ENCODE results near the gene CSRP2.

The CSRP2 gene

DNA sequence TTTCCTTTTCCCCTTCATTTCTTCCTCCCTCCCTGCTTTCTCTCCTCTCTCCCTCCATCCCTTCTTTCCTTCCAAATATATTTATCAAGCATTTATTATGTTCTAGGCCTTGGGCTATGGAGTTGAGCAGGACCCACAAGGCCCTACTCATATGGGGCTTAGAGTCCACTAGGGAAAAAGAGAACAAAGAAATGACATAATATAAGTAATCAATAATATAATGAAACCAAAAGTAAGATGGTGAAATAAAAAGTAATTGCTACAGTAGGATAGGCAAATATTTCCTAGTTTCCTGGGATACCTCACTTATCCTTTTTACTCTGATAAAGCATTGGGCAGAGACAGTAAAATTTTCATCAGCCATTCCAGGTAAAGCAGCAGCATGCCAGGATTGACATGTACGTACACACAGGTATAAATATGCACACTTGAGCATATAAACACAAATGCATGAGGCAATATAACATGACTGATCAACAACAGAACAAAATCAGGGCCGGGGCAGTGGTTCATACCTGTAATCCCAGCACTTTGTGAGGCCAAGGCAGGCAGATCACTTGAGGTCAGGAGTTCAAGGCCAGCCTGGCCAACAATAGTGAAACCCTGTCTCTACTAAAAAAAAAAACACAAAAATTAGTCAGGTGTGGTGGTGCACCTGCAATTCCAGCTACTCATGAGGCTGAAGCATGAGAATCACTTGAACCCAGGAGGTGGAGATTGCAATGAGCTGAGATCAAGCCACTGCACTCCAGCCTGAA lies 35.5 kb upstream of the CSRP2 start:
- H3K9ac ChIP-seq (ENCODE audit: low read length), result no peak overlapping the region
- H3K4me1 ChIP-seq (ENCODE audit: control insufficient read depth, low read depth, low read length), result peaks cover 9% of the 10 kb centered on the region
- H3K9me3 ChIP-seq (ENCODE audit: control insufficient read depth, low read depth, low read length), result no peaks in the 10 kb centered on the region
- H3K4me3 ChIP-seq (ENCODE audit: low read length), result no peak overlapping the region
- H3K27me3 ChIP-seq (ENCODE audit: control insufficient read depth, insufficient read depth, low read length), result no peaks in the 10 kb centered on the region
- no peaks in the 10 kb centered on the region for H3K36me3 ChIP-seq (ENCODE audit: control insufficient read depth, low read depth, low read length)
- H3K27ac ChIP-seq (ENCODE audit: low read length), result no peak overlapping the region

DNA sequence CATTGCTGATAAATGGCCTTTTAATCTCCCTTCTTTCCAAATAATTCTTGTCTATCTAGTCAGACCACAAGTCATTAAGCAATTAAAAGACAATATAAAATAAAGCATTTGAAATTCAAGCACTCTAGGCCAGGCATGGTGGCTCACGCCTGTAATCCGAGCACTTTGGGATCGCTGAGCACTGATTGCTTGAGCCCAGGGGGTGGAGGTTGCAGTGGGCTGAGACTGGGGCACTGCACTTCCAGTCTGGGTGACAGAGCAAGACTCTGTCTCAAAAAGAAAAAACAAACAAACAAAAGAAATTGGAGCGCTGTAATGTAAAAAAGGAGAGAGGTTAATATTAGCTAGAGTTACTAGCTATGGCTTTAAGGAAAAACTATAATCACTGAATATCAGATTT lies 30.5 kb upstream of the CSRP2 start:
- no peaks in the 10 kb centered on the region for H3K27me3 ChIP-seq (ENCODE audit: control insufficient read depth, insufficient read depth, low read length)
- H3K27ac ChIP-seq (ENCODE audit: low read length), result no peak overlapping the region
- no peak overlapping the region for H3K9ac ChIP-seq (ENCODE audit: low read length)
- no peaks in the 10 kb centered on the region for H3K9me3 ChIP-seq (ENCODE audit: control insufficient read depth, low read depth, low read length)
- H3K36me3 ChIP-seq (ENCODE audit: control insufficient read depth, low read depth, low read length), result no peaks in the 10 kb centered on the region
- H3K4me1 ChIP-seq (ENCODE audit: control insufficient read depth, low read depth, low read length), result peaks cover 42% of the 10 kb centered on the region
- H3K4me3 ChIP-seq (ENCODE audit: low read length), result no peak overlapping the region

DNA sequence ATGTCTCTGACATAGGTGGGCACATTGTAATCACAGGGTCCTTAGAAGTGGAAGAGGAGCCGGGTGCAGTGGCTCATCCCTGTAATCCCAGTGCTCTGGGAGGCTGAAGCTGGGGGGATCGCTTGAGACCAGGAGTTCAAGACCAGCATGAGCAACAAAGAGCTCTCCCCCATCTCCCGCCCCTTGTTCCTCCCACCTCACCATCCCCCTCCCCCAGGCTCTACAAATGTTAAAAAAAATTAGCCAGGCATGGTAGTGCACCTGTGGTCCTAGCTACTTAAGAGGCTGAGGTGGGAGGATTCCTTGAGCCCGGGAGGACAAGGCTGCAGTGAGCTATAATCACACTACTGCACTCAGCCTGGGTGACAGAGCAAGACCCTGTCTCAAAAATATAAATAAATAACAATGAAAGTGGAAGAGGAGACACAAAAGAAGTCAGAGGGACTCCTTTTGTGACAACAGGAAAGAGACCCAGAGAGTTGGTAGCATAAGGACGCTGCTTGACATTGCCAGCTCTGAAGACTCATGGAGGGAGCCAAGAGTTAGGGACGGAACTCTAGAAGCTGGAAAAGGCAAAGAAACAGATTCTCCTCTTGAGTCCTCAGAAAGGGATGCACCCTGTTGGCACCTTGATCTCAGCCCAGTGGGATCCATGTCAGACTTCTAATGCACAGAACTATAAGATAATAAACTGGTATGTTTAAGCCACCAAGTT lies 29.6 kb upstream of the CSRP2 start:
- H3K27me3 ChIP-seq (ENCODE audit: control insufficient read depth, insufficient read depth, low read length), result no peaks in the 10 kb centered on the region
- peaks cover 42% of the 10 kb centered on the region for H3K4me1 ChIP-seq (ENCODE audit: control insufficient read depth, low read depth, low read length)
- H3K9me3 ChIP-seq (ENCODE audit: control insufficient read depth, low read depth, low read length), result no peaks in the 10 kb centered on the region
- no peak overlapping the region for H3K9ac ChIP-seq (ENCODE audit: low read length)
- no peaks in the 10 kb centered on the region for H3K36me3 ChIP-seq (ENCODE audit: control insufficient read depth, low read depth, low read length)
- no peak overlapping the region for H3K4me3 ChIP-seq (ENCODE audit: low read length)
- no peak overlapping the region for H3K27ac ChIP-seq (ENCODE audit: low read length)

DNA sequence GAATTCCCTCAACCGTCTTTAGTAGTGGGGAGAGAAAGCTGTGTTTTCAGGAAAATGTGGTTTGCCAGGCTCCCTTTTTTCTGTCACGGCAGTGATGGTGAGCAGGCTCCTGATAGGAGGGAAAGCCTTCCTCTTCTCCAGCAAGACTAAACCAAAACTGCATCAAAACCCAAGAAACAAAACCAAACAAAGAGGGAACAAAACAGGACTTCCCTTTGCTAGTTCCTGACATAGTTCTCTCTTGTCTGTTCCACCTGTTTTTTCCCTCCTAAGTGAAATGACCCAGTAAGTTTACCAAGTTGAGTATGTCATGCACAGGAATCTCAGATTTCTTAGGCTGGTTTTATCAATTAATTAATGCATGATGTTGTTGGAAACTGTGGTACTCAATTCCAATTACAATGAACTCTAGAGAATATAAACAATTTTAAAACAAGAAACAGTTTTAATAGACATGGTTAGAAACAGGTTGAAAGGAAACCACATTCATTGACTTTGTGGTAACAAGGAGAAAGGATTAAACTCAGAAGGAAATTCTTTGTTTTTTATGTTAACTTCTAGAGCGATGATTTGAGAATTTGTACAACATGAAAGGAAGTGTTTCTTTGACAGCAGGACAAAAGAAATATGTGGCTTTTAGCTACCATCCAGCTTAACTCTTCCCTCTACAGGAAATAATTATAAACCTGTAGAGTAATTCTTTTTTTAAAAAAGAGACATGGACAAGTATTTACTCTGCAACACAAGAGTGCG lies 23.0 kb upstream of the CSRP2 start:
- Histone ChIP-seq H3K9me3 (ENCODE audit: control insufficient read depth, low read depth, low read length) (no peaks in the 10 kb centered on the region), H3K27me3 (ENCODE audit: control insufficient read depth, insufficient read depth, low read length) (no peaks in the 10 kb centered on the region), H3K4me1 (ENCODE audit: control insufficient read depth, low read depth, low read length) (peaks cover 8% of the 10 kb centered on the region), H3K9ac (ENCODE audit: low read length) (no peak overlapping the region), H3K27ac (ENCODE audit: low read length) (no peak overlapping the region), H3K36me3 (ENCODE audit: control insufficient read depth, low read depth, low read length) (no peaks in the 10 kb centered on the region), H3K4me3 (ENCODE audit: low read length) (no peak overlapping the region)

DNA sequence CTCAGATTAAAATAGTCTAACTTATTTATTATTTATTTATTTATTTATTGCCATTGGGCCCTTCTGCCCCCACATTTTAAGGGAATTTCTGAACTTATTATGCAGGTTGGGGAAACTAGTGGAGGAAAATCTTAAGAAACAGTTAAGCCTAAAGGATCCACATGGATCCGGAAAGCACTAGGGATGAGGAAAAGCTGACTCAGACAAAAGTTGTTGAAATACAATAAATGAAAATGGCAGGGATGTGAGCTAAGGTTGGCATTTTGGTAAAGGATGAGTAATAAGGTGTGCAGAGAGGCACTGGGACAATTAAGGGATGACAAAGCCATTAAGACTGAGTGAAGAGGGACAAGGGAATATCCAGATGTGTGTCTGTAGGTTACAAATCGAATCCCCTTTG lies 20.7 kb upstream of the CSRP2 start:
- H3K27ac ChIP-seq (ENCODE audit: low read length), result no peak overlapping the region
- H3K4me1 ChIP-seq (ENCODE audit: control insufficient read depth, low read depth, low read length), result no peaks in the 10 kb centered on the region
- no peaks in the 10 kb centered on the region for H3K27me3 ChIP-seq (ENCODE audit: control insufficient read depth, insufficient read depth, low read length)
- H3K9ac ChIP-seq (ENCODE audit: low read length), result no peak overlapping the region
- no peaks in the 10 kb centered on the region for H3K9me3 ChIP-seq (ENCODE audit: control insufficient read depth, low read depth, low read length)
- no peak overlapping the region for H3K4me3 ChIP-seq (ENCODE audit: low read length)
- no peaks in the 10 kb centered on the region for H3K36me3 ChIP-seq (ENCODE audit: control insufficient read depth, low read depth, low read length)

DNA sequence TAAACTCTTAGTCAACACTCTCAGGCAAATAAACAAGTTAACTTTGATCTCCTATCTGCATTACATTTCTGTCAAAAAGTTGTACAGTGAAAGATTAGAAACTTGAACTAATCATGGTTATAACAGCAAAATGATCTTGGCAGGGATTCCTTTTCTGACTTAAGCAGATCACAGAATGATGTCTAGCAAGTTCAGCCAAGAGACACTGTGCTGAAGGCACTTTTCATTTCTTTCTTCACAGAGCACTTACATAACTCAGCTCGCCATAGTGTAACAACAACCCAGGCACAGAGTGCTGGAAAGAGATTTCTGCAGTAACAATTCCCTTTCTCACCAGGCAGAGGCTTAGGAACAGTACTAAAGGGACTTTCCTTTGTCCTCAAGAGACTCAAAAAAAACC lies 19.6 kb upstream of the CSRP2 start:
- Histone ChIP-seq H3K4me3 (ENCODE audit: low read length) (no peak overlapping the region), H3K4me1 (ENCODE audit: control insufficient read depth, low read depth, low read length) (no peaks in the 10 kb centered on the region), H3K36me3 (ENCODE audit: control insufficient read depth, low read depth, low read length) (no peaks in the 10 kb centered on the region), H3K27me3 (ENCODE audit: control insufficient read depth, insufficient read depth, low read length) (no peaks in the 10 kb centered on the region), H3K9me3 (ENCODE audit: control insufficient read depth, low read depth, low read length) (peaks cover 3% of the 10 kb centered on the region), H3K9ac (ENCODE audit: low read length) (no peak overlapping the region), H3K27ac (ENCODE audit: low read length) (no peak overlapping the region)

DNA sequence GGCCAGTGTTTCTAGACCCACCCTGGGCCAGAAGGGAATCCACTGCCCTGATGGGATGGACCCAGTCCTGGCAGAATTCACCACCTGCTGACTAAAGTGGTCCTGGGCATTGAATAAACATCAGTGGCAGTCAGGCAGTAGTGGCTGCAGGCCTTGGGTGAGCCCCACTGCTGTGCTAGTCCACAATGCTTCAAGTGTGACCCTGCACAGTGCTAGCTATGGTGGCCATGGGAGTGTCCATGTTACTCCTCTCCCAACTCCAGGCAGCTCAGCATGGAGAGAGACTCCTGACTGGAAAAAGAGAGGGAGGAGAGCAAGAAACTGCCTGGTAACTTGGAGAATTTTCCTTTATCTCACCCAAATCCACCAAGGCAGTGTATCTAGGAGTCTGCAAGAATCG lies 17.5 kb upstream of the CSRP2 start:
- no peaks in the 10 kb centered on the region for H3K36me3 ChIP-seq (ENCODE audit: control insufficient read depth, low read depth, low read length)
- H3K9ac ChIP-seq (ENCODE audit: low read length), result no peak overlapping the region
- H3K27ac ChIP-seq (ENCODE audit: low read length), result no peak overlapping the region
- H3K27me3 ChIP-seq (ENCODE audit: control insufficient read depth, insufficient read depth, low read length), result no peaks in the 10 kb centered on the region
- peaks cover 3% of the 10 kb centered on the region for H3K9me3 ChIP-seq (ENCODE audit: control insufficient read depth, low read depth, low read length)
- H3K4me3 ChIP-seq (ENCODE audit: low read length), result no peak overlapping the region
- no peaks in the 10 kb centered on the region for H3K4me1 ChIP-seq (ENCODE audit: control insufficient read depth, low read depth, low read length)

DNA sequence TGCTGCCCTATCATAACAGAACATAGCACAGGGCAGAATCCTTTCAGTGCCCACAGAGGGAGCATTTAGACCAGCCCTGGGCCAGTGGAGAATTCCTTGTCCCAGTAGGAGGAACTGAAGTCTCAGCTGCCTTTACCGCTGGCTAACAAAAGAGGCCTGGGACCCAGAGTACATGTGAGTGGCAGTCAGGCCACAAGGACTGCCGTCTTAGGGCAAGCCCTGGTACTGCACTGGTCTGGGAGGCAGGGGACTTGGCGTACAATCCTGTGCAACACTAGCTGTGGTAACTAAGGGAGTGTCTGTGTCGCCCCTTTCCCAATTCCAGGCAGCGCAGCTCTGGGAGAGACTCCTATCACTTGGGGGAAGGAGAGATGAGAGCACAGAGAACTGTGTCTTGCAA lies 17.0 kb upstream of the CSRP2 start:
- no peak overlapping the region for H3K4me3 ChIP-seq (ENCODE audit: low read length)
- H3K9me3 ChIP-seq (ENCODE audit: control insufficient read depth, low read depth, low read length), result peaks cover 3% of the 10 kb centered on the region
- no peak overlapping the region for H3K27ac ChIP-seq (ENCODE audit: low read length)
- no peaks in the 10 kb centered on the region for H3K4me1 ChIP-seq (ENCODE audit: control insufficient read depth, low read depth, low read length)
- H3K9ac ChIP-seq (ENCODE audit: low read length), result no peak overlapping the region
- H3K36me3 ChIP-seq (ENCODE audit: control insufficient read depth, low read depth, low read length), result no peaks in the 10 kb centered on the region
- H3K27me3 ChIP-seq (ENCODE audit: control insufficient read depth, insufficient read depth, low read length), result no peaks in the 10 kb centered on the region

DNA sequence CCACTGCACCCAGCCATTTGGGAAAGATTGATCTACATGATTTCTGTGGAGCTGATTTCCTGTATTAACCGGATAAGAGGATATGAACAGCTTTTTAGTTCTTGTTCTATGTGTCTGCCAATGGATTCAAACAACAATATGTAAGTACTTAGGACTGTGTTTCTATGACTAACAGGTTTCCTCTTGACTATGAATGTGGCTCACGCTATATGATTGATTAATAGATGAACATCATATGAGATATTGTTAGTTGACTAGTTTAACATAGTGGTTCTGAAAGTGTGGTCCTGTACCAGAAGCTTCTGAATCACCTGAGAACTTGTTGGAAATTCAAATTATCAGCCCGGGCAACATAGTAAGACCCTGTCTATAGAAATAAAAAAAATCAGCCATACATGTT lies 12.8 kb upstream of the CSRP2 start:
- H3K4me3 ChIP-seq (ENCODE audit: low read length), result no peak overlapping the region
- no peaks in the 10 kb centered on the region for H3K36me3 ChIP-seq (ENCODE audit: control insufficient read depth, low read depth, low read length)
- no peak overlapping the region for H3K9ac ChIP-seq (ENCODE audit: low read length)
- H3K27ac ChIP-seq (ENCODE audit: low read length), result no peak overlapping the region
- H3K4me1 ChIP-seq (ENCODE audit: control insufficient read depth, low read depth, low read length), result peaks cover 4% of the 10 kb centered on the region
- H3K27me3 ChIP-seq (ENCODE audit: control insufficient read depth, insufficient read depth, low read length), result no peaks in the 10 kb centered on the region
- peaks cover 3% of the 10 kb centered on the region for H3K9me3 ChIP-seq (ENCODE audit: control insufficient read depth, low read depth, low read length)

DNA sequence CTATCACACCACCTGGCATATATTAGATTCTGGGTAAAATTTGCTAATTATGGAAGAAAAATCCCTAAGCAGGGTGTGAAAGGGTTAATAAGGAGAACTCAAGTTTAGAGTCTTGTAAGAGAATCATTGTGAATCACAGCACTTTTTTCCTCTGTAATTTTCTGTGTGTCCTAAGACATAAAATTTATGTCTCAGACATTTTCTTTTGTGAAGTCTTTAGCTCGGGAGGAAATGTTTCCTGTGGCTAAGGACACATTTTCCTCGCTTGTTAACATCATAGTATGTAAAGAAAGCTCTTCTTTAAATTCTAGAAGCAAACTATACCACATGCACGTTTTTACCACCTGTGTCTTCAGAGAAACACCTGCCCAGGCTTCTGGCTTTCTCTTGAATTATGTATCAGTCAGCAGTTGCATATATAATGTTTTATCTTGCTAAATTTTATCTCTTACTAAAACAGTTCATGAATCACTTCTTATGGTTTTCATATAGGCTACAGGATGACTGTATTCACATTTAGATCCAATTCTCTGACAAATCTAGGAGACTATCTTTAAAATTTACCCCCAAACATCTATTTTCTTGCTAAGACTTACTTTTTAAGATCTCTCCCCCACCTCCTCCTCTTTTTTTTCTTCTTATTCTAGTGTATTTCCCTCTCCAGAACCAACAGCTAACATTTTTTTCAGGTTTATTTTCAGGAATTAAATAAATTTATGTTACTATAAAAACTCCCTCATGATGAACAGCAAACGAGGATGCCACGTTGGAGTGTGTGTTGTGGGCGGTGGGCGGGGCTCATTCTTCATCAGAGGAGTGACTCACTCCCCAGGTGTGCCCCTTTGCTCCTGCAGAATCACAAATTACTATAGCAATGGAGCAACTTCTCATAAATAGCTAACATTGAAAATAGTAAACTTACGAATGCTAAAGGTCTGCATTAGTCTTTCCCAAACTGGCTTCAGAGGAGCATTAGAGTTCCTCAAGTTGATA lies 11.6 kb upstream of the CSRP2 start:
- H3K9me3 ChIP-seq (ENCODE audit: control insufficient read depth, low read depth, low read length), result peaks cover 3% of the 10 kb centered on the region
- H3K27ac ChIP-seq (ENCODE audit: low read length), result no peak overlapping the region
- no peaks in the 10 kb centered on the region for H3K36me3 ChIP-seq (ENCODE audit: control insufficient read depth, low read depth, low read length)
- peaks cover 4% of the 10 kb centered on the region for H3K4me1 ChIP-seq (ENCODE audit: control insufficient read depth, low read depth, low read length)
- no peaks in the 10 kb centered on the region for H3K27me3 ChIP-seq (ENCODE audit: control insufficient read depth, insufficient read depth, low read length)
- no peak overlapping the region for H3K9ac ChIP-seq (ENCODE audit: low read length)
- H3K4me3 ChIP-seq (ENCODE audit: low read length), result no peak overlapping the region

DNA sequence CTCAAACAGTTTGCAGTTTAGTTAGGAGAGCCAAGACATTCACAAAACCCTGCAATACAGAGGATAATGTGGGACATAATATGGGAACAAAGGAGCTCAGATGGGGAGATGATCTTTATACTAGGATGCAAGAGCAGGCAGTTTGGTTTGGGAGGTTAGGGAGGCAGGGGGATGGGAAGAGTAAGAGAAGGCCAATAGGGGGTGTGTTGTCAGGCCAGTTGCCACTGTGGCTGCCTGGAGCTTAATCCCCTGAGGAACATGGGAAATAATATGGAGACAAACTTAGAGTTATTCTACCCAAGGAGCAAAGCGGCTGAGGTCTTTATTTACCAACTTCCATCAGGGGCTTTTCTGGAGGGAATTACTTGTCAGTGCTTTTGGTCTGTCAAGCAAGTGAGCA lies 10.0 kb upstream of the CSRP2 start:
- Histone ChIP-seq H3K27ac (ENCODE audit: low read length) (no peak overlapping the region), H3K36me3 (ENCODE audit: control insufficient read depth, low read depth, low read length) (no peaks in the 10 kb centered on the region), H3K27me3 (ENCODE audit: control insufficient read depth, insufficient read depth, low read length) (no peaks in the 10 kb centered on the region), H3K4me1 (ENCODE audit: control insufficient read depth, low read depth, low read length) (peaks cover 4% of the 10 kb centered on the region), H3K9ac (ENCODE audit: low read length) (no peak overlapping the region), H3K9me3 (ENCODE audit: control insufficient read depth, low read depth, low read length) (no peaks in the 10 kb centered on the region), H3K4me3 (ENCODE audit: low read length) (no peak overlapping the region)

All from iPS-18a (cell line).